Frontal cortex (tissue), 4 donors: Measurements from ENCODE around the gene ODC1. TPM values are rescaled to one million over a fixed set of nuclear protein-coding genes. Genes with fewer than 3 reads are reported as not detected.

Experiments used
- DNase-seq, 2 donors: peaks; one replicate each; pipeline ENCODE4 v3.0.0; 2012; ENCODE audit warnings: low spot score in 2 of 2
- FAIRE-seq: peaks from 2 replicates; lab custom pipeline; 2012; peaks lifted over from hg19 to GRCh38; lab: Jason Lieb, UNC
- total RNA-seq: library from RNA; depleted of rRNA; stranded (reverse); fragments of >200 nt; gene quantifications from one replicate; pipeline ENCODE4 v1.2.3, GENCODE V29; 2014
- donor health status: control.
- donor health status: control.
- donor health status: control.

ODC1 gene
- total RNA-seq, 1 donor from 2014 or later: 143 TPM

- DNase-seq (no peak), FAIRE-seq (no peak)
Measured at GRCh38 chr2:10406491-10407188, 41.5 kb downstream of the ODC1 start.

GRCh38 chr2:10406016-10406415 lies 42.1 kb downstream of the ODC1 start:
- FAIRE-seq (no peak), DNase-seq (no peak)

GRCh38 chr2:10405448-10405847 lies 42.7 kb downstream of the ODC1 start:
- FAIRE-seq (no peak), DNase-seq (peak; percentile 48 to 67)

GRCh38 chr2:10404324-10405143 lies 43.6 kb downstream of the ODC1 start:
- DNase-seq: no peak
- no peak for FAIRE-seq

- DNase-seq (no peak), FAIRE-seq (no peak)
Measured at GRCh38 chr2:10402653-10403215, 45.4 kb downstream of the ODC1 start.

GRCh38 chr2:10402062-10402585 lies 46.0 kb downstream of the ODC1 start:
- no peak for DNase-seq
- no peak for FAIRE-seq

GRCh38 chr2:10400978-10401951 lies 46.9 kb downstream of the ODC1 start:
- FAIRE-seq: no peak
- no peak for DNase-seq

GRCh38 chr2:10400568-10400977 lies 47.6 kb downstream of the ODC1 start:
- DNase-seq (no peak), FAIRE-seq (no peak)

GRCh38 chr2:10400002-10400401 lies 48.1 kb downstream of the ODC1 start:
- DNase-seq (no peak), FAIRE-seq (no peak)

- DNase-seq: no peak
- no peak for FAIRE-seq
Measured at GRCh38 chr2:10399358-10399757, 48.8 kb downstream of the ODC1 start.

- DNase-seq (no peak), FAIRE-seq (no peak)
Measured at GRCh38 chr2:10398496-10398895, 49.6 kb downstream of the ODC1 start.

- DNase-seq (no peak), FAIRE-seq (no peak)
Measured at GRCh38 chr2:10397878-10398277, 50.2 kb downstream of the ODC1 start.

GRCh38 chr2:10397297-10397875 lies 50.7 kb downstream of the ODC1 start:
- no peak for FAIRE-seq

GRCh38 chr2:10396464-10396863 lies 51.7 kb downstream of the ODC1 start:
- FAIRE-seq: no peak
- DNase-seq: no peak

More at GRCh38 chr2:10397297-10397875, 50.7 kb downstream of the ODC1 start:
- DNase-seq: no peak

- FAIRE-seq: no peak
- no peak for DNase-seq
Measured at GRCh38 chr2:10395893-10396292, 52.2 kb downstream of the ODC1 start.

GRCh38 chr2:10393640-10393982 lies 54.5 kb downstream of the ODC1 start:
- FAIRE-seq (no peak), DNase-seq (no peak)

GRCh38 chr2:10392951-10393639 lies 55.0 kb downstream of the ODC1 start:
- DNase-seq: no peak
- FAIRE-seq: no peak

GRCh38 chr2:10392548-10392947 lies 55.6 kb downstream of the ODC1 start:
- FAIRE-seq: no peak
- no peak for DNase-seq

GRCh38 chr2:10392100-10392499 lies 56.0 kb downstream of the ODC1 start:
- DNase-seq: no peak
- no peak for FAIRE-seq
